Measurements from ENCODE around the gene CALN1. TPM values are rescaled to one million over a fixed set of nuclear protein-coding genes. Genes with fewer than 3 reads are reported as not detected.

The CALN1 gene
- total RNA-seq, 1 experiment from 2014 or later, result 0.05 TPM

DNA sequence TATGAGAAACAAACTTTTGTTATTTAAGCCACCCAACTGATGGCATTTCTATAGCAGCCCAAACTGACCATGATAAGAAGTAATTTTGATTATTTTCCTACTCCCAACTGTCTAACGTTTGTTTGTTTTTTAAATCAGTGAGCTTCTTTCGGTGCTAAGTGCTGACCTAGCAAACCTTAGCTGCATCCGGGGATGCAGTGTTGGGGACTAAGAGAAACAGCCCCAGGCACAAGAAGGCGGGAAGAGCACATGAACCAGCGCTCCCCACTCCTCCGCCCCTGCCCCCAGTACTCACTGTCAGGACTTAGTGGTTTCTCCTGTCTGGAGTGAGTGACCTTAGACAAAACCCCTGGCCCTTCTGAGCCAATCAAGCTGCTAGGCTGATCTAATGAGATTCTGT lies 168.8 kb downstream of the CALN1 start:
- no peaks in the 10 kb centered on the region for H3K9me3 ChIP-seq (ENCODE audit: control insufficient read depth, insufficient read depth, low read depth, low read length)
- no TSS peak for BruUV-seq (replicated peaks)
- TF ChIP-seq TCF7L2 (IDR thresholded peaks at IDR 0.05; ENCODE audit: low read depth, low read length), result no peak
- no peak for TF ChIP-seq SIN3A (IDR thresholded peaks at IDR 0.05; ENCODE audit: borderline replicate concordance, insufficient read depth, low read depth, low read length)
- no peak for TF ChIP-seq CTCF (IDR thresholded peaks at IDR 0.05)
- no peak for TF ChIP-seq REST (IDR thresholded peaks at IDR 0.05; ENCODE audit: insufficient read depth in 1 of 2, low read depth in 2 of 2, low read length in 1 of 2)
- TF ChIP-seq POLR2AphosphoS5 (IDR thresholded peaks at IDR 0.05; ENCODE audit: low read depth, low read length), result no peak
- H3K4me3 ChIP-seq (ENCODE audit: low read depth in 2 of 2, low read length in 2 of 2), result no peak overlapping the region
- H3K27me3 ChIP-seq (ENCODE audit: control insufficient read depth, insufficient read depth, low read length), result peaks cover 4% of the 10 kb centered on the region; the same call in 1 of the 2 replicates
- H3K4me1 ChIP-seq (ENCODE audit: control insufficient read depth, insufficient read depth, low read length), result no peaks in the 10 kb centered on the region
- H3K27ac ChIP-seq (ENCODE audit: low read length), result no peak overlapping the region
- no peak for ATAC-seq
- in situ Hi-C loops (cut with HindIII; ENCODE audit: low pct_unique_long_range_greater_than_20kb, low sequenced_read_pairs), result no loop called here
- H3K36me3 ChIP-seq (ENCODE audit: control insufficient read depth, insufficient read depth, low read length), result no peaks in the 10 kb centered on the region
- intact Hi-C loops (cut with micrococcal nuclease; ENCODE audit: unreplicated experiment), result no loop called here
- POLR2A ChIA-PET, result no interaction called here
- CTCF ChIA-PET, result interaction anchor here (0.6 kb wide), 1 partner anchor 56 kb away, joined by 4 read pairs; no protein-coding TSS in a partner anchor
- no peak for DNase-seq (ENCODE audit: low read depth, low spot score)

- in situ Hi-C loops (cut with HindIII; ENCODE audit: low pct_unique_long_range_greater_than_20kb, low sequenced_read_pairs), result no loop called here
- Histone ChIP-seq H3K4me3 (ENCODE audit: low read depth in 2 of 2, low read length in 2 of 2) (no peak overlapping the region), H3K27me3 (ENCODE audit: control insufficient read depth, insufficient read depth, low read length) (no peaks in the 10 kb centered on the region), H3K36me3 (ENCODE audit: control insufficient read depth, insufficient read depth, low read length) (no peaks in the 10 kb centered on the region), H3K4me1 (ENCODE audit: control insufficient read depth, insufficient read depth, low read length) (no peaks in the 10 kb centered on the region), H3K9me3 (ENCODE audit: control insufficient read depth, insufficient read depth, low read depth, low read length) (no peaks in the 10 kb centered on the region), H3K27ac (ENCODE audit: low read length) (no peak overlapping the region)
- BruUV-seq (replicated peaks), result no TSS peak
- DNase-seq (ENCODE audit: low read depth, low spot score) (no peak), ATAC-seq (no peak)
- ChIA-PET CTCF (no interaction called here), POLR2A (no interaction called here)
- intact Hi-C loops (cut with micrococcal nuclease; ENCODE audit: unreplicated experiment), result no loop called here
- TF ChIP-seq SIN3A (IDR thresholded peaks at IDR 0.05; ENCODE audit: borderline replicate concordance, insufficient read depth, low read depth, low read length), result no peak
- TF ChIP-seq CTCF (IDR thresholded peaks at IDR 0.05), result no peak
- TF ChIP-seq POLR2AphosphoS5 (IDR thresholded peaks at IDR 0.05; ENCODE audit: low read depth, low read length), result no peak
Observed at GRCh38 chr7:72235351-72235750, 176.8 kb downstream of the CALN1 start.

Measured in Panc1 (cell line).